Testis (tissue), 5 donors: ENCODE results near the gene RNF217. TPM values are rescaled to one million over a fixed set of nuclear protein-coding genes. Genes with fewer than 3 reads are reported as not detected.
"Not testable (repeated sequence)": the region's sequence is repeated elsewhere in the genome, so short reads cannot be mapped to it uniquely, and the experiment has no call there.

Experiments
- DNase-seq: peaks from one replicate; pipeline ENCODE4 v3.0.0-alpha.2; 2019
- H3K27ac ChIP-seq, 2 donors: fragments of 200-600 bp; sonication (generic); one replicate each; pipeline ENCODE4 v1.5.1; 2019
- H3K27me3 ChIP-seq: fragments of 200-600 bp; sonication (generic); one replicate; pipeline ENCODE4 v1.5.1; 2019
- H3K36me3 ChIP-seq: fragments of 200-600 bp; sonication (generic); one replicate; pipeline ENCODE4 v1.5.1; 2017; ENCODE audit warnings: low read depth; ENCODE audit errors: missing control alignments
- H3K4me1 ChIP-seq: fragments of 200-600 bp; sonication (generic); one replicate; pipeline ENCODE4 v1.5.1; 2019
- H3K4me3 ChIP-seq, 2 donors: fragments of 200-600 bp; sonication (generic); one replicate each; pipeline ENCODE4 v1.5.1; 2017 to 2019
- H3K9me3 ChIP-seq: fragments of 200-600 bp; sonication (generic); one replicate; pipeline ENCODE4 v1.5.1; 2017
- POLR2A ChIP-seq: fragments of 450-650 bp; IDR thresholded peaks from one replicate; pipeline ENCODE4 v1.6.1; 2017; ENCODE audit warnings: antibody characterized with exemption, mild to moderate bottlenecking, moderate library complexity
- WGBS, 2 donors: methylation state at CpG; one replicate each; pipeline ENCODE4 v1.1.5; 2018; 5-methylcytosine and 5-hydroxymethylcytosine counted together
- intact Hi-C: fragments of 100-400 bp; cut with DNase I; formaldehyde crosslinking; loops from one replicate; pipeline ENCODE4 v1.15.1; 2023; ENCODE audit warnings: low total_unique reads
- long read RNA-seq, 2 donors: transcript quantifications; one replicate each; lab custom pipeline, GENCODE V29; 2026
- polyA plus RNA-seq: library from polyadenylated mRNA; stranded (reverse); fragments of 350-450 nt; fragmentation: Illumina TruSeq; extraction: RNeasy Lipid Tissue Mini Kit (QIAGEN cat#74804); gene quantifications from one replicate; pipeline ENCODE4 v1.2.3, GENCODE V29; 2014; ENCODE audit warnings: low read depth, low replicate concordance; ENCODE audit not compliant: insufficient read depth
- total RNA-seq, 2 donors: library from RNA; depleted of rRNA; stranded (reverse); fragments of >200 nt; gene quantifications; one replicate each; pipeline ENCODE4 v1.2.3, GENCODE V29; 2016
- TF ChIP-seq, protein P1 (sequence below), 3 experiments: fragments of 450-650 bp in 2 of 3; fragments of 200-600 bp in 1 of 3; sonication (generic) in 1 of 3; IDR thresholded peaks; one replicate each; pipeline ENCODE4 v1.5.1; 2016 to 2019; ENCODE audit warnings: antibody characterized with exemption in 3 of 3, mild to moderate bottlenecking in 2 of 3, moderate library complexity in 1 of 3

RNF217 gene, protein sequence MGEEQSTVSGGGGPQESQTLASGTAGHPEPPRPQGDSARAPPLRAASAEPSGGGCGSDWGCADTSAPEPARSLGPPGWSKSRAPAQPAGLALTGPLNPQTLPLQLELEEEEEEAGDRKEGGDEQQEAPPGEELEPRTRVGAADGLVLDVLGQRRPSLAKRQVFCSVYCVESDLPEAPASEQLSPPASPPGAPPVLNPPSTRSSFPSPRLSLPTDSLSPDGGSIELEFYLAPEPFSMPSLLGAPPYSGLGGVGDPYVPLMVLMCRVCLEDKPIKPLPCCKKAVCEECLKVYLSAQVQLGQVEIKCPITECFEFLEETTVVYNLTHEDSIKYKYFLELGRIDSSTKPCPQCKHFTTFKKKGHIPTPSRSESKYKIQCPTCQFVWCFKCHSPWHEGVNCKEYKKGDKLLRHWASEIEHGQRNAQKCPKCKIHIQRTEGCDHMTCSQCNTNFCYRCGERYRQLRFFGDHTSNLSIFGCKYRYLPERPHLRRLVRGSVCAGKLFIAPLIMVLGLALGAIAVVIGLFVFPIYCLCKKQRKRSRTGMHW
- 10 to 100 TPM; 33.3 to 48.0 TPM for total RNA-seq
- polyA plus RNA-seq: 25.1 TPM
- long read RNA-seq, donor 1, full-length matches to known transcripts: 2 of 2 reads
- long read RNA-seq, donor 1, partial matches to known transcripts: 0 of 2 reads
- long read RNA-seq, donor 1, other reads (novel, unspliced or antisense): 0 of 2 reads
- long read RNA-seq, donor 2, full-length matches to known transcripts: 1 of 1 reads
- long read RNA-seq, donor 2, partial matches to known transcripts: 0 of 1 reads
- long read RNA-seq, donor 2, other reads (novel, unspliced or antisense): 0 of 1 reads

DNA sequence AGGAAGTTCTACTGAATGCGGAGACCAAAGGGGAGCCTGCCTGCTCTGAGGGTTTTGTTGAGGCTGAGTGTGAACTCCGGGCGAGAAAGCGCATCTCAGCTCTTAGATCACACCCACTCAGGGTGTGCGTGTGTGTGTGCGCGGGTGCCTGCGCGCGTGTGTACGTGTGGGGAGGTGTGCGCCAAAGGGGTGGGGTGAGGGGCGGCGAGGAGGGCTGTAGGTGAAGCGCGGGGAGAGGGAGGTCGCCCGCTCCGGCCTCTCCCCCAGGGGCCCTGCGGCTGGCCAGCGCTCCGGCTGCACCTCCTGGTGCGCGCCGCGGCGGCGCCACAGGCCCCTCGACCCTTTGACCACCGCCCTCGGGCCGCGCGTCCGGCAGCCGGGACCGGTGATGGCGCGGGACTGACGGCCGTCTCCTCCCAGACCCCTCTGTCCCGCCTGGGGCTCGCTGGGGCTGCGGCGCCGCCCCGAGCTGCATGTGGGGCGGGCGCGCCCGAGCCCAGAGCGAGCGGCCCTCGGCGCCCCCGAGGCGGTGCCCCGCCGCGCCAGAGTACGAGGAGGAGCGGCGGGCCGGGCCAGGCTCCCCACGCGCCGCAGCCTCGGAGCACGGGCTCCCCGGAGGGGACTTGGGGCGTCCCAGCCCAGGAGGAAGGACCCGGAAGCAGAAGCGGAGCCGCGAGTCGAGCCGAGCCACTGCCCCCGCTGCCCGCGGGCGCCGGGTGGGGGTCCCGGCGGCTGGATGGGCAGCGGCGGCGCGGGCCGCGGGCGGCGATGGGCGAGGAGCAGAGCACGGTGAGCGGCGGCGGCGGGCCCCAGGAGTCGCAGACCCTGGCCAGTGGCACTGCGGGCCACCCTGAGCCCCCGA lies at the start of gene RNF217:
Gene RNF217, plus strand, starts transcription at position 661 of the 862 bp plus-strand sequence. Its CDS starts 108 bp downstream, at position 769.
- Histone ChIP-seq H3K27ac (peak within 1 kb of the TSS; percentile 98), H3K4me1 (peaks cover 13% of the 10 kb centered on the region), H3K36me3 (no peaks in the 10 kb centered on the region), H3K4me3 (peak within 1 kb of the TSS; percentile 85 to 87), H3K9me3 (no peaks in the 10 kb centered on the region), H3K27me3 (no peaks in the 10 kb centered on the region)
- DNase-seq: peak; percentile 80
- 0 to 1% methylated on average over 18 to 75 of the region's 101 CpGs for WGBS, 2 donors
- TF ChIP-seq POLR2A: no peak
- TF ChIP-seq, protein P1, sequence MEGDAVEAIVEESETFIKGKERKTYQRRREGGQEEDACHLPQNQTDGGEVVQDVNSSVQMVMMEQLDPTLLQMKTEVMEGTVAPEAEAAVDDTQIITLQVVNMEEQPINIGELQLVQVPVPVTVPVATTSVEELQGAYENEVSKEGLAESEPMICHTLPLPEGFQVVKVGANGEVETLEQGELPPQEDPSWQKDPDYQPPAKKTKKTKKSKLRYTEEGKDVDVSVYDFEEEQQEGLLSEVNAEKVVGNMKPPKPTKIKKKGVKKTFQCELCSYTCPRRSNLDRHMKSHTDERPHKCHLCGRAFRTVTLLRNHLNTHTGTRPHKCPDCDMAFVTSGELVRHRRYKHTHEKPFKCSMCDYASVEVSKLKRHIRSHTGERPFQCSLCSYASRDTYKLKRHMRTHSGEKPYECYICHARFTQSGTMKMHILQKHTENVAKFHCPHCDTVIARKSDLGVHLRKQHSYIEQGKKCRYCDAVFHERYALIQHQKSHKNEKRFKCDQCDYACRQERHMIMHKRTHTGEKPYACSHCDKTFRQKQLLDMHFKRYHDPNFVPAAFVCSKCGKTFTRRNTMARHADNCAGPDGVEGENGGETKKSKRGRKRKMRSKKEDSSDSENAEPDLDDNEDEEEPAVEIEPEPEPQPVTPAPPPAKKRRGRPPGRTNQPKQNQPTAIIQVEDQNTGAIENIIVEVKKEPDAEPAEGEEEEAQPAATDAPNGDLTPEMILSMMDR (IDR thresholded peaks at IDR 0.05): no peak
- intact Hi-C loops: no loop called here

DNA sequence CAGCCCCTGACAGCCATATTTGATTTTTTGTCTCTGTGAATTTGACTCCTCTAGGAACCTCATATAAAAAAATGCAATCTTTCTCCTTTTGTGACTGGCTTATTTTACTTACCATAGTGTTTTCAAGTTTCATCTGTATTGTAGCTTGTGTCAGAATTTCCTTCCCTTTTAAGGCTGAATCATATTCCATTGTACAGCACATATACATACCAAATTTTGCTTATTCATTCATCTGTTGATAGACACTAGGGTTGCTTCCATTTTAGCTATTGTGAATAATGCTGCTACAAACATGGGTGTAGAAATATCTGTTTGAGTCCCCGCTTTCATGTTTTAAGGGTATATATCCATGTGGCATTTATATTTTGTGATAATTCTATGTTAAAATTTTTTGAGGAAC lies 49.2 kb upstream of the RNF217 start:
- Histone ChIP-seq H3K9me3 (no peaks in the 10 kb centered on the region), H3K4me1 (no peaks in the 10 kb centered on the region), H3K36me3 (no peaks in the 10 kb centered on the region), H3K27me3 (no peaks in the 10 kb centered on the region), H3K27ac (no peak overlapping the region), H3K4me3 (no peak overlapping the region)
- 87 to 100% methylated on average over 1 of the region's 1 CpG for WGBS, 2 donors
- TF ChIP-seq, protein P1 (IDR thresholded peaks at IDR 0.05): no peak
- no peak for TF ChIP-seq POLR2A
- no peak for DNase-seq
- intact Hi-C loops: no loop called here

DNA sequence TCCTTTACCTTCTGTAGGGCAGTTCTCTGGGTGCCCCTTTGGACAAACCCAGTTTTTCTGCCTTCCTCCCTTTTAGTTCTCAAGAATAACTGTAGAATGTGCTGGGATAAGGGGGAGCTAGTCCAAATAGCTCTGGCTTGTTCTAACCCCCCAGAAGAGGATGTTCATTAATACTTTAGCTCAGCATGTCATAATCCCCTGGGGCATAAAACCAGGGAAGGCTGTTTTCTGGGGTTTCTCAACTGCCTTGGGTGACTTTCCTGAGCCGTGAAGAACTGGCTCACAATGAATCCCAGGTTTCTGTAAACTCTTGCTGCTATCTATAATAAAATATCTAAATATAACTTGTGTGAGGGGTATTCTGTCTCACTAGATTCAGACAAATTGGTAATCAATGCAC lies 44.5 kb upstream of the RNF217 start:
- WGBS, 2 donors: 87 to 90% methylated on average over 1 of the region's 1 CpG

DNA sequence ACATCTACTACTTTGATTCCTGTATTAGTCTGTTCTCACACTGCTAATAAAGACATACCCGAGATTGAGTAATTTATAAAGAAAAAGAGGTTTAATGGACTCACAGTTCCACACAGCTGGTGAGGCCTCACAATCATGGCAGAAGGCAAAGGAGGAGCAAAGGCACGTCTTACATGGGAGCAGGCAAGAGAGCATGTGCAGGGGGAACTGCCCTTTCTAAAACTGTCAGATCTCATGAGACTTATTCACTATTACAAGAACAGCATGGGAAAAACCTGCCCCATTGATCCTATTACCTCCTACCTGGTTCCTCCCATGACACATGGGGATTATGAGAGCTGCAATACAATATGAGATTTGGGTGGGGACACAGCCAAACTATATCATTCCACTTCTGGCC lies 42.5 kb upstream of the RNF217 start:
- H3K27me3 ChIP-seq, H3K27ac ChIP-seq, H3K36me3 ChIP-seq, H3K4me3 ChIP-seq, intact Hi-C loops, H3K9me3 ChIP-seq, H3K4me1 ChIP-seq, DNase-seq: not testable (repeated sequence)
- 90 to 93% methylated on average over 2 of the region's 2 CpGs for WGBS, 2 donors

More for the DNA sequence above, 44.5 kb upstream of the RNF217 start:
- intact Hi-C loops: no loop called here
- no peaks in the 10 kb centered on the region for H3K36me3 ChIP-seq
- DNase-seq: no peak
- H3K4me3 ChIP-seq: no peak overlapping the region
- no peaks in the 10 kb centered on the region for H3K9me3 ChIP-seq
- H3K4me1 ChIP-seq: no peaks in the 10 kb centered on the region
- TF ChIP-seq, protein P1 (IDR thresholded peaks at IDR 0.05): no peak
- no peak for TF ChIP-seq POLR2A
- H3K27ac ChIP-seq: no peak overlapping the region
- no peaks in the 10 kb centered on the region for H3K27me3 ChIP-seq
